HG03469 (cell line): ENCODE measurements around the gene DEDD2.

Experiments
- ATAC-seq: cut with Tn5 transposase; IDR thresholded peaks from one replicate; pipeline ENCODE4 v1.9.1; 2021; ENCODE audit warnings: mild to moderate bottlenecking, moderate library complexity, moderate number of reproducible peaks; ENCODE audit not compliant: unreplicated experiment

Gene DEDD2

GRCh38 chr19:42201489-42202289, 15.8 kb downstream of the DEDD2 start:
- no peak for ATAC-seq

GRCh38 chr19:42200116-42200715, 17.3 kb downstream of the DEDD2 start:
- ATAC-seq, result no peak

GRCh38 chr19:42199440-42200115, 17.9 kb downstream of the DEDD2 start:
- ATAC-seq, result no peak

GRCh38 chr19:42198676-42199439, 18.6 kb downstream of the DEDD2 start:
- no peak for ATAC-seq

GRCh38 chr19:42197375-42197817, 20.1 kb downstream of the DEDD2 start:
- no peak for ATAC-seq

GRCh38 chr19:42196011-42197001, 21.2 kb downstream of the DEDD2 start:
- no peak for ATAC-seq

- no peak for ATAC-seq
These were observed 23.8 kb downstream of the DEDD2 start for GRCh38 chr19:42193706-42194105.

- no peak for ATAC-seq
These were observed 24.2 kb downstream of the DEDD2 start for GRCh38 chr19:42193294-42193693.

- no peak for ATAC-seq
These were observed 25.6 kb downstream of the DEDD2 start for GRCh38 chr19:42191855-42192254.

GRCh38 chr19:42191330-42191729, 26.1 kb downstream of the DEDD2 start:
- no peak for ATAC-seq

GRCh38 chr19:42189133-42189532, 28.3 kb downstream of the DEDD2 start:
- no peak for ATAC-seq

- ATAC-seq, result no peak
These were observed 28.8 kb downstream of the DEDD2 start for GRCh38 chr19:42188665-42189064.

- ATAC-seq, result no peak
These were observed 32.2 kb downstream of the DEDD2 start for GRCh38 chr19:42185277-42185676.

- no peak for ATAC-seq
These were observed 33.0 kb downstream of the DEDD2 start for GRCh38 chr19:42184401-42184861.

GRCh38 chr19:42178791-42179674, 38.4 kb downstream of the DEDD2 start:
- no peak for ATAC-seq

GRCh38 chr19:42177686-42178019, 39.8 kb downstream of the DEDD2 start:
- ATAC-seq, result no peak

GRCh38 chr19:42176990-42177685, 40.3 kb downstream of the DEDD2 start:
- ATAC-seq, result no peak

- ATAC-seq, result no peak
These were observed 40.9 kb downstream of the DEDD2 start for GRCh38 chr19:42176649-42176989.
